ENCODE results near the gene MADD. TPM values are rescaled to one million over a fixed set of nuclear protein-coding genes. Genes with fewer than 3 reads are reported as not detected.
A peak's percentile ranks its signal among the peaks of the same experiment; 100 is the strongest.

The MADD gene
- total RNA-seq, 1 experiment from 2014 or later = 41.0 TPM

DNA sequence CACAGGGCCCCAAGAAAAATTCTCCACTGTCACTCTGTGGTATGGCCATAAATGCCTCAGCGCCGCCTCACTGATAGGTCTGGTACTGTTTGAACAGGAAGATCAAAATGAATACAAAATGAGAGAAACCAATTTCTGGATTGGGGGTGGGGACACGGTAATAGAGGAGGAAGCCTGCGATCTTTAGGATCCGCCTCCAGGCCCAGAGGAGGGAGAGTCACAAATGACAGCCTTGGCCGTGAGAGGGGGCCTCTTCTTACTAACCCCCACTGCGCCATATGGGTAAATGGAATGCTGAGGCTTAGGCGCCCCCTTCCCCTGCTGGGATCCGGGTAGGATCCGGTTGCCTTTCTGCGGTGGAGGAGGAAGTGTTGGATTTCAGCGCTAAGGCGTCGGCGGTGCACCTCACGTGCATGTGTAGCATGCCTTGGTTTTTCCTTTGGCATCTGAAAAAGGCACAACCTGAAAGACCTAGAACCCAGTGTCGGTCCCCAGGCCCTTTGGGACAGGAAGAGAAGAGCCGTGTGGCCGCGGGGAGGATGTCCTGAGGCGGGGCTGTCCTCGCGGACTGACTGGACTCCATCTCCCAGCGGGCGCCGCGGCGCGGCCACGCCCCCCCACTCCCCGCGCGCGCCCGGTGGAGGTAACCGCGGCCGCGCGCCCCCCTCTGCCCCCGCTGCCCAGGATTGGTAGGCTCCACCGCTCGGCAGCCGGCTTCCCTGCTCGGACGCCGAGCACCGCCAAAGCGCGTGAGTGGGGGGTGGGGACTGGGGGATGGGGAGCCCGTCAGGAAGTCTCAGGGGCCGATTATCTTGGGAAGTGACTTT is 718 bp upstream of the MADD start:
- Histone ChIP-seq H3K79me2 (ENCODE audit: insufficient read depth, low read length) (peaks cover 12% of the 10 kb centered on the region; the same call in 1 of the 2 replicates), H4K20me1 (ENCODE audit: control insufficient read depth, insufficient read depth, insufficient read length) (no peaks in the 10 kb centered on the region), H2BK5ac (ENCODE audit: insufficient read length, low read length) (no peak overlapping the region), H2AK5ac (ENCODE audit: insufficient read length, low read length) (no peak overlapping the region), H2AFZ (ENCODE audit: low read length) (no peak overlapping the region), H4K91ac (ENCODE audit: insufficient read length, low read depth, low read length) (no peak overlapping the region), H4K8ac (replicated peaks; ENCODE audit: insufficient read length, low read depth, low read length) (no peak overlapping the region), H4K5ac (ENCODE audit: insufficient read length, low read depth, low read length) (no peak overlapping the region), H2BK120ac (ENCODE audit: low read depth, low read length, poor library complexity, severe bottlenecking) (no peak overlapping the region), H3K56ac (ENCODE audit: insufficient read length, low read depth, low read length) (no peak overlapping the region), H3K4ac (ENCODE audit: low read depth, low read length) (no peak overlapping the region), H3K4me1 (ENCODE audit: insufficient read depth, low read length) (peaks cover 7% of the 10 kb centered on the region; the same call in 1 of the 2 replicates), H3K14ac (ENCODE audit: insufficient read depth, low read length) (peak overlapping the region; percentile 82; the same call in 1 of the 2 replicates), H3K23me2 (ENCODE audit: insufficient read length, low read depth, low read length, poor library complexity, severe bottlenecking) (peaks cover 13% of the 10 kb centered on the region), H3K18ac (ENCODE audit: insufficient read length, low read depth, low read length) (peak overlapping the region; percentile 37), H2BK15ac (ENCODE audit: low read depth, low read length) (no peak overlapping the region), H3K9ac (ENCODE audit: extremely low read depth, insufficient read length, low read length) (no peak overlapping the region), H3K9me3 (ENCODE audit: control insufficient read depth, low read depth, low read length) (no peaks in the 10 kb centered on the region), H3K27me3 (ENCODE audit: insufficient read depth, low read length) (no peaks in the 10 kb centered on the region), H2BK12ac (ENCODE audit: insufficient read length, low read depth, low read length) (no peak overlapping the region), H3K79me1 (ENCODE audit: insufficient read depth, low read depth, low read length, poor library complexity, severe bottlenecking) (no peaks in the 10 kb centered on the region), H3K4me2 (ENCODE audit: insufficient read depth, insufficient read length, low read length) (peak overlapping the region; percentile 54), H2BK20ac (ENCODE audit: low read depth, low read length, poor library complexity, severe bottlenecking) (no peak overlapping the region), H3K23ac (ENCODE audit: insufficient read length, low read depth, low read length) (no peak overlapping the region), H3T11ph (ENCODE audit: low read length) (no peak overlapping the region), H3K27ac (ENCODE audit: insufficient read length, low read depth, low read length) (peak overlapping the region; percentile 30)
- peak; percentile 92 for DNase-seq
- H3K36me3 Mint-ChIP-seq (ENCODE audit: insufficient read depth in 1 of 3, low read depth in 3 of 3) = peaks cover under 1 to 6% (median 2%) of the 10 kb centered on the region in 3 experiments; a peak in 6 of 7 replicates
- H3K9me3 Mint-ChIP-seq = no peaks in the 10 kb centered on the region
- peaks cover 40 to 41% of the 10 kb centered on the region in 2 experiments for H3K4me1 Mint-ChIP-seq
- no peaks in the 10 kb centered on the region for H3K27me3 Mint-ChIP-seq (ENCODE audit: low read depth)
- no peak for TF ChIP-seq CTCF (conservative IDR thresholded peaks at IDR 0.05)
- H3K27ac Mint-ChIP-seq = peak overlapping the region; percentile 80 to 98 (median 97)
- H3K4me3 Mint-ChIP-seq = peak overlapping the region; percentile 84 to 91
- WGBS (ENCODE audit: extremely low coverage, insufficient read length, low lambda C conversion rate) = no CpG with 5 or more reads among the region's 52 CpGs
